ENCODE results near the gene CD48. TPM values are rescaled to one million over a fixed set of nuclear protein-coding genes. Genes with fewer than 3 reads are reported as not detected.

The CD48 gene
- total RNA-seq, 1 experiment from 2014 or later, result 0.20 TPM

GRCh38 chr1:160741092-160741501 lies 29.5 kb upstream of the CD48 start (continued):
- TF ChIP-seq REST (IDR thresholded peaks at IDR 0.05; ENCODE audit: low read depth) (no peak), ATF3 (IDR thresholded peaks at IDR 0.05) (no peak), EZH2 (IDR thresholded peaks at IDR 0.05) (no peak), ZFX (IDR thresholded peaks at IDR 0.05) (no peak), CEBPB (IDR thresholded peaks at IDR 0.05; ENCODE audit: low read depth) (no peak), MAX (IDR thresholded peaks at IDR 0.05) (no peak), TCF7L2 (IDR thresholded peaks at IDR 0.05; ENCODE audit: borderline replicate concordance, extremely low read depth, insufficient read depth, insufficient read length) (no peak), RAD21 (IDR thresholded peaks at IDR 0.05; ENCODE audit: low read depth) (no peak), EZH2phosphoT487 (IDR thresholded peaks at IDR 0.05; ENCODE audit: borderline replicate concordance) (no peak), SIN3A (IDR thresholded peaks at IDR 0.05; ENCODE audit: low read depth) (no peak)

GRCh38 chr1:160740133-160740688 lies 28.6 kb upstream of the CD48 start:
- H3K36me3 ChIP-seq (ENCODE audit: control insufficient read depth in 1 of 2, insufficient read depth in 2 of 2, low read length in 2 of 2), result no peaks in the 10 kb centered on the region
- no peak for ATAC-seq
- TF ChIP-seq SRF (IDR thresholded peaks at IDR 0.05; ENCODE audit: low read depth) (no peak), TCF7L2 (IDR thresholded peaks at IDR 0.05; ENCODE audit: borderline replicate concordance, extremely low read depth, insufficient read depth, insufficient read length) (no peak), POLR2AphosphoS5 (IDR thresholded peaks at IDR 0.05; ENCODE audit: low read depth, low read length) (no peak), ATF3 (IDR thresholded peaks at IDR 0.05) (no peak), CTCF (IDR thresholded peaks at IDR 0.05 in 2 of 3, conservative IDR thresholded peaks at IDR 0.05 in 1 of 3; ENCODE audit: borderline replicate concordance in 1 of 3, insufficient read depth in 1 of 3, low read depth in 2 of 3, low read length in 2 of 3) (no peak), CBX3 (IDR thresholded peaks at IDR 0.05; ENCODE audit: low read depth) (no peak), MAX (IDR thresholded peaks at IDR 0.05) (no peak), ELF1 (IDR thresholded peaks at IDR 0.05; ENCODE audit: borderline replicate concordance, low read depth) (no peak), CEBPB (IDR thresholded peaks at IDR 0.05; ENCODE audit: low read depth) (no peak), JUND (IDR thresholded peaks at IDR 0.05) (no peak), EGR1 (IDR thresholded peaks at IDR 0.05; ENCODE audit: low read depth) (no peak), EZH2phosphoT487 (IDR thresholded peaks at IDR 0.05; ENCODE audit: borderline replicate concordance) (no peak)

More at GRCh38 chr1:160740133-160740688, 28.6 kb upstream of the CD48 start:
- Histone ChIP-seq H3K9me3 (ENCODE audit: control insufficient read depth in 1 of 2, insufficient read depth in 1 of 2, low read depth in 1 of 2, low read length in 2 of 2) (no peaks in the 10 kb centered on the region), H3K4me2 (ENCODE audit: low read length) (no peak overlapping the region), H2AFZ (ENCODE audit: low read depth, low read length, poor library complexity, severe bottlenecking) (no peak overlapping the region), H3K27ac (ENCODE audit: low read depth, low read length) (no peak overlapping the region), H3K79me2 (ENCODE audit: insufficient read depth, low read length) (no peaks in the 10 kb centered on the region), H3K9me2 (ENCODE audit: insufficient read depth) (no peaks in the 10 kb centered on the region), H3K4me3 (replicated peaks in 1 of 2; ENCODE audit: low read depth in 1 of 2, low read length in 2 of 2) (no peak overlapping the region), H3K27me3 (ENCODE audit: insufficient read depth, low read length) (no peaks in the 10 kb centered on the region), H3K4me1 (ENCODE audit: control insufficient read depth in 1 of 2, insufficient read depth in 2 of 2, low read length in 2 of 2) (peaks cover 0 to 5% of the 10 kb centered on the region in 2 experiments; a peak in 1 of 4 replicates), H3K9ac (ENCODE audit: low read length) (no peak overlapping the region), H4K20me1 (ENCODE audit: insufficient read depth) (no peaks in the 10 kb centered on the region)
- ChIA-PET POLR2A (no interaction called here), RAD21 (ENCODE audit: low non-redundant PET in 1 of 2, low total read pairs in 2 of 2, uncharacterized antibody in 2 of 2, unreplicated experiment in 2 of 2) (no interaction called here), CTCF (interaction anchor here (2.0 kb wide), 1 partner anchor 37 kb away, joined by 7 read pairs; no protein-coding TSS in a partner anchor)
- intact Hi-C loops (cut with micrococcal nuclease), result no loop called here
- no peak for DNase-seq (ENCODE audit: low read depth, low spot score)
- BruUV-seq (replicated peaks), result no TSS peak
